DMS 273 (cell line): ENCODE data around the gene OR13C9.
A peak's percentile ranks its signal among the peaks of the same experiment; 100 is the strongest.
"Not testable (repeated sequence)": the region's sequence is repeated elsewhere in the genome, so short reads cannot be mapped to it uniquely, and the experiment has no call there.

ENCODE experiments used
- DNase-seq: peaks from one replicate; lab custom pipeline; 2025; ENCODE audit not compliant: unreplicated experiment; lab: John Stamatoyannopoulos, UW

Gene OR13C9, protein sequence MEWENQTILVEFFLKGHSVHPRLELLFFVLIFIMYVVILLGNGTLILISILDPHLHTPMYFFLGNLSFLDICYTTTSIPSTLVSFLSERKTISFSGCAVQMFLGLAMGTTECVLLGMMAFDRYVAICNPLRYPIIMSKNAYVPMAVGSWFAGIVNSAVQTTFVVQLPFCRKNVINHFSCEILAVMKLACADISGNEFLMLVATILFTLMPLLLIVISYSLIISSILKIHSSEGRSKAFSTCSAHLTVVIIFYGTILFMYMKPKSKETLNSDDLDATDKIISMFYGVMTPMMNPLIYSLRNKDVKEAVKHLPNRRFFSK

DNA sequence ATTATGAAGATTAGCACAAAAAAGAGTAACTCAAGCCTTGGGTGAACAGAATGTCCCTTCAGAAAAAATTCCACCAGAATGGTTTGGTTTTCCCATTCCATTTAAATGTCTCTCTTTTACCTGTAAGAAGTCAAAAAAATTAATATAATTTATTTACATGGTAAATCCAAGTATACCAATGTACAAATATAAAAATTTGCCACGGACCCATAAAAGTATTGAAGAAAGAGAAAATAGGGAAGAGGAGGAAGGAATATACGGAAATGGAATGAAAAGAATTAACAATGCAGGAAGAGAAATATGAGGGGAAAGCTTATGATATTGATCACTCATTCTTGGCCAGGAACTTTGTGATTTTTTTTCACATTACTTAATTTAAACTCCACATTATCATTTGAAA, at the start of gene OR13C9:
TSS of gene OR13C9 (minus strand) at position 101 of the 400 bp plus-strand sequence. CDS start at position 101, 0 bp downstream.
- no peak for DNase-seq

DNA sequence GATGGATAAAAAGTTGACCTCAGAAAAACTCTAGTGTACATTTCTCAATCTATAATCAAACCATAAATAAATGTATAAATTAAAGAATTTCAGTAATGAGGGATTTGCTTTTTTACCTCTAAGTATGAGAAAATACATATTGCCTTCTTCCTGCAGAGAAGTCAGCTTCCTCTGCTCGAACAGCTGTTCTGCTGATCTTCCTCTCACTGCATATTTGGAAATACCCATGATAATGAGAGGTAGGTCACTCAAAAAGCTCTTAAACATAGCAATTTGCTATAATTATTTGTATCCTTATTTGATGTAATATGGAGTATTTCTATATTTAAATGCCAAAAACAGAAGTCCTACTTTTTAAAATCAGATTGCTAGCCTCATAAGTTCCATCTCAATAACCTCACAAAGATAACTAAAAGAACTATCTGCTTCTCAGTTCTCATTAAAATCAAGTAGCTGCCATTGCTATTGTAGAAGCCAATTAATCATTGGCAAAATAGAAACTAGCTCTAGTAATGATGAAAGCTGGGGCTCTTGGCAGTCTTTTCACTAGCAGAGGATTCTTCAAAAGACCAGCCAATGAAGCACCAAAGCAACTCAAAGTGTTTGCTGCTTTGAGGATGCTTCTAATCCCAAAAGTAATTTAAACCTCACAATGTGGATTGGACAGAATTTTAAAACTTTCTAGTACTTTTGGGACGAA, 40.6 kb upstream of the OR13C9 start:
- no peak for DNase-seq

- DNase-seq: no peak
Measured at GRCh38 chr9:104635456-104635855, 17.5 kb upstream of the OR13C9 start.

DNA sequence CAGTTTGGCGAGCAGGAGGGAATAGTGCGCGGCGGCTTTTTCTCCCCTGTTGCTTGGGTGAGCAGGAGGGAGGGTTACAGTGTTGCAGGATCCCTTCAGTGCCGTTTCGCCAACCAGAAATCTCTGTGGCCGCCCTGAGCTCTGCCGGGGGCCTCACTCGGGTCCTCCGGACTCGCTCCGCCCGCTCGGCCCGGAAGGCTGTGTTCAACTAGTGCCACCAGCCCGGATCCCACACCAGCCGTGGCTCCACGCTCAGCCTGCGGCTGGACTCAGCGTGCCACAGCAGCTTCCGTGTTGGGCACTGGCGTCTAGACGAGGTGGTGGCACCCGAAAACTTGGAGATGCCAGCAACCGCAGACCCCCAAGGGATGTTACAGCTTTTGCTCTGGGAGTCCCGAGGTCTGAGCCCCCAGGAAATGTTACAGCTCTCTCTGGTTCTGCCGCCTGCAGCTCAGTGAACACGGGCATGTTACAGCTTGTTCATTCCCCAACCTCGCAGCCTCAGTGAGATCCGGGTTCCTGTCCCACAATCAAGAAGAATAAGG, 16.0 kb upstream of the OR13C9 start:
- DNase-seq: no peak

GRCh38 chr9:104625964-104626363, 8.0 kb upstream of the OR13C9 start:
- DNase-seq: not testable (repeated sequence)

DNA sequence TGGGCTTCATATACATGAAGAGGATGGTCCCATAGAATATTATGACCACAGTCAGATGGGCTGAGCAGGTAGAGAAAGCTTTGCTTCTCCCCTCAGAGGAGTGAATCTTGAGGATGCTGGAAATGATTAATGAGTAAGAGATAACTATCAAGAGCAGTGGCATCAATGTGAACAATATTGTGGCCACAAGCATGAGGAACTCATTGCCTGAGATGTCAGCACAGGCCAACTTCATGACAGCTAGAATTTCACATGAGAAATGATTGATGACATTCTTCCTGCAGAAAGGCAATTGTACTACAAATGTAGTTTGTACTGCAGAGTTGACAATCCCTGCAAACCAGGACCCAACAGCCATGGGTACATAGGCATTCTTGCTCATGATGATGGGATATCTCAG, 586 bp downstream of the OR13C9 start:
- DNase-seq: no peak

- DNase-seq: no peak
Measured at GRCh38 chr9:104611213-104611612, 6.8 kb downstream of the OR13C9 start.

- DNase-seq: peak; percentile 14
Measured at GRCh38 chr9:104608336-104608735, 9.7 kb downstream of the OR13C9 start.

- no peak for DNase-seq
Measured at GRCh38 chr9:104606152-104606551, 11.9 kb downstream of the OR13C9 start.

- DNase-seq: not testable (repeated sequence)
Measured at GRCh38 chr9:104605527-104605926, 12.5 kb downstream of the OR13C9 start, which contains the start of gene OR13C2. OR13C2 (minus strand) TSS chr9:104605627; CDS start chr9:104605627, 0 bp downstream.

- no peak for DNase-seq
Measured at GRCh38 chr9:104604801-104605200, 13.2 kb downstream of the OR13C9 start.

DNA sequence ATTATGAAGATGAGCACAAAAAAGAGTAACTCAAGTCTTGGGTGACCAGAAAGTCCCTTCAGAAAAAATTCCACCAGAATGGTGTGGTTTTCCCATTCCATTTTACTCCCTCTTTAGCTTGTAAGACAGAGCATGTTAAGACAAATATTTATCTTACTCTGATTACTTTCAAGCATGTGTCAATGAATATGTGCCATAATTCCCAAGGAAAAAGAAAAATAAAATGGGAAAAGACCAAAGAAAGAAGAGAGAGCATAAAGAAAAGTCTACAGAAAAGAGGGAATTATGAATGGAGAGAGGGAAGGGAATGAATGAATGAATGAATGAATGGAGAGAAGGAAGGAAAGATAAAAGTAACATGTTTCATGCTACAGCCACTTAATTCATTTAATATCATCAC, 18.7 kb downstream of the OR13C9 start, which contains the start of gene OR13C5:
TSS of gene OR13C5 (minus strand) at position 101 of the 400 bp plus-strand sequence. CDS start at position 101, 0 bp downstream.
- not testable (repeated sequence) for DNase-seq

- not testable (repeated sequence) for DNase-seq
Measured at GRCh38 chr9:104598749-104599148, 19.3 kb downstream of the OR13C9 start.

DNA sequence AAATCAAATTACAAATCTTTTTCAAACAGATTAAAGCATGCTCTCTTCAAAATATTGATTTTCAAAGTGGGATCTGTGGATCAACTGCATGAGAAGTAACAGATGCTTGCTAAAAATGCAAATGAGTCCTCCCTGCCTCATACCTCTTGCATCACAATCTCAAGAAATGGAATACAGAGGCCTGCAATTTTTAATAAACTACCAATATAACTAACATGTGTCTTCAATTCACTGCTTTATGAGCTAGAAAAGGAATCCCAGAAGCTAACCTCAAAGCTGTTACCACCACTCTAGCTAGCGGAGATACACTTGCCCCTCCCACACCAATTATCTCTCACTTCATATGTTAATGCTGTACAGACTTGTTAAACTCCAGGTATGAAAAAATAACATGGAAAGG, 28.4 kb downstream of the OR13C9 start:
- DNase-seq: no peak

DNA sequence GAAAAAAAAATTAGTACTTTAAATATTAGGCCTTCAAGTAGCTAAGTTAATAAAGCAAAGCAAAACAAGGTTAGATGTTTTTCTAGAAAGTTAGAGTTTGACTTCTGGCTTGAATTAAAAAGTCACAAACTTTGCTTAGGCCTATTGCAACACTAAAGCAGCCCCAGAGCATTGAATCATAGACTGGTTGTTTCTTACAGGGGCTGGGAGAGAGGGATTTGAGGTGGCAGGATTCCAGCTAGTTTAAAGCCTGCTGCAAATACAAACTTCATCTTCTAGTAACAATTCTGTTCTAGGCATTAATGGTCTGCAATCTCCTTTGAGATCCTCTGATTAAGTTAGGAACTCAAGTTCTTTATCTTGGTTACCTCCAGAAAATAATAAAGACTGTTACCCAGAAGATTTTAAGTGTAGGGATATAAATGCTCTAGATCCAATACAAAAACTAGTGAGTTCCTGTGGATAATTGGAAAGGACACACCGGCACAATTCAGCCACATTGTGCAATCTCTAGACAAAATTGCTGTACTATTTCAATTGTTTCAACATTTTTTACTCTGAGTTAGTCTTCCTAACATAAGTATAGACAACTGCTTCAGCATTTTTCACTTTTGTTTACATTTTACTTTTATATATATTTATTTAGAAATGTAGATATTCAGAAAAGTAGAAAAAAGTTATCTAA, 31.4 kb downstream of the OR13C9 start:
- no peak for DNase-seq

DNA sequence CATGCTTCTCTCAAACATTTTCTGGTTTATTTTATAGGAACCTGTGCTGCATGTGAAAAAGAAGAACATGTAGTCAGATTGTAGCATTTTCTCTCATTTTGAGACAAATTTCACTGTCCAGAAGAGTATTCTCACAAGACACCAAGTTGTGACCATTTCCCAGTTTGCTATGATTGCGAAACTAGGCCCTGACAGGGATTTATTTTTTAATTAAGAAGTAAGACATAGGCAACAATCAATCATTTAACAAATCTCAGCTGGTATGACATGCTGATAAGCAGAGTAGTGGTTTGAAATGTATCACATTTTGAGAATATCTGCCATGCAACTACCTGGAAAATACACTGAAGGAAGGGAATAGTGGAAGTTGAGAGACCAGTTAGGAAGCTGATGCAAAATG, 37.4 kb downstream of the OR13C9 start:
- DNase-seq: no peak

- DNase-seq: no peak
Measured at GRCh38 chr9:104577263-104577662, 40.7 kb downstream of the OR13C9 start.

DNA sequence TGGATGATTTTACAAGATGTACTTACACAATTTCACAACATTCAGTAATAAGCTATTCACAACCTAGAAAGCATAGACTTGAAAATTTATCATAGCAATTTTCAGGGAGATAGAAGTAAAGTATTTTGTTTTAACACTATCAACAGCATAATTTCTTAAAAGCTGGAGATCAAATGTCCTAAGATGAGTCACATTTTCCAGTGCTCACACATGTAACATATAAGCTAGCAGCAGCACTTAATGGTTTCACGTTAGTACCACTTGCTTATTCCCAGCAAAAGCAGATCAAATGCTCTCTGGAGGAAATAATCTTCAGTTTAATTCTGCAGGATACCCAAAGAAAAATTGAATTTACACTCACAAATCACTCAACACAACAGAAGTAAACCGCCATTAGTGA, 42.5 kb downstream of the OR13C9 start:
- no peak for DNase-seq

GRCh38 chr9:104572612-104573011, 45.4 kb downstream of the OR13C9 start:
- no peak for DNase-seq

- no peak for DNase-seq
Measured at GRCh38 chr9:104568868-104569267, 49.1 kb downstream of the OR13C9 start, which contains the start of gene OR13C8. OR13C8 (plus strand) TSS chr9:104569168; CDS start chr9:104569168, 0 bp downstream.
